Kidney (tissue), 14 donors: ENCODE results near the gene NXF3. TPM values are rescaled to one million over a fixed set of nuclear protein-coding genes. Genes with fewer than 3 reads are reported as not detected.
"Not testable (repeated sequence)": the region's sequence is repeated elsewhere in the genome, so short reads cannot be mapped to it uniquely, and the experiment has no call there.

ENCODE experiments used
- DNase-seq, 5 donors: peaks; one replicate each; pipeline ENCODE4 v3.0.0-alpha.2; 2013 to 2020
- FAIRE-seq: peaks from 2 replicates; lab custom pipeline; 2012; peaks lifted over from hg19 to GRCh38; lab: Jason Lieb, UNC
- H3K27ac ChIP-seq, 2 donors: one replicate each; pipeline ENCODE4 v1.7.0; 2013; ENCODE audit warnings: low read depth in 2 of 2, low read length in 2 of 2, inconsistent platforms in 1 of 2
- H3K27me3 ChIP-seq: one replicate; pipeline ENCODE4 v1.7.1; 2013; ENCODE audit warnings: low read length, inconsistent platforms; ENCODE audit not compliant: control insufficient read depth, insufficient read depth
- H3K36me3 ChIP-seq, 3 donors: one replicate each; pipeline versions ENCODE4 v1.7.0 to v1.7.1; 2013; ENCODE audit warnings: low read length in 3 of 3, control low read depth in 1 of 3, inconsistent platforms in 1 of 3; ENCODE audit not compliant: insufficient read depth in 3 of 3, control insufficient read depth in 2 of 3
- H3K4me1 ChIP-seq, 3 donors: one replicate each; pipeline versions ENCODE4 v1.7.0 to v1.7.1; 2013; ENCODE audit warnings: low read length in 3 of 3, inconsistent platforms in 1 of 3, low read depth in 1 of 3; ENCODE audit not compliant: control insufficient read depth in 2 of 3, insufficient read depth in 2 of 3
- H3K4me3 ChIP-seq, 3 donors: one replicate each; pipeline versions ENCODE4 v1.7.0 to v1.8.1; 2013; ENCODE audit warnings: low read length in 3 of 3, control low read depth in 1 of 3, inconsistent platforms in 1 of 3
- H3K9ac ChIP-seq, 3 donors: one replicate each; pipeline versions ENCODE4 v1.7.0 to v1.7.1; 2013; ENCODE audit warnings: low read length in 3 of 3, control low read depth in 1 of 3, inconsistent platforms in 1 of 3
- H3K9me3 ChIP-seq, 3 donors: one replicate each; pipeline versions ENCODE4 v1.7.0 to v1.7.1; 2013; ENCODE audit warnings: low read length in 3 of 3, control low read depth in 1 of 3, inconsistent platforms in 1 of 3; ENCODE audit not compliant: control insufficient read depth in 2 of 3, insufficient read depth in 1 of 3
- CTCF ChIP-seq: IDR thresholded peaks from 3 replicates; pipeline ENCODE4 v1.5.1; 2012; ENCODE audit warnings: mild to moderate bottlenecking, moderate library complexity, borderline replicate concordance; ENCODE audit not compliant: insufficient read depth; ENCODE audit errors: extremely low read depth
- intact Hi-C: fragments of 100-400 bp; cut with DNase I; formaldehyde crosslinking; loops from one replicate; pipeline ENCODE4 v1.11.1; 2022
- polyA plus RNA-seq: library from polyadenylated mRNA; stranded (reverse); fragments of 350-450 nt; fragmentation: Illumina TruSeq; extraction: RNeasy Lipid Tissue Mini Kit (QIAGEN cat#74804); gene quantifications from one replicate; pipeline ENCODE4 v1.2.3, GENCODE V29; 2014; ENCODE audit warnings: low read depth, low replicate concordance; ENCODE audit not compliant: insufficient read depth
- total RNA-seq: library from RNA; stranded (reverse); fragmentation: NEBNext Ultra II Directional; extraction: Animal tissue kit (Norgen Biotek cat#: 25700); gene quantifications from one replicate; pipeline ENCODE4 v1.2.1, GENCODE V29; 2021
- donor health status: control.
- donor health status: control.
- donor health status: control.
- donor health status: control.
- donor health status: control.
- donor health status: DM: yes; HTN: yes; CAD: no.
- donor health status: Normal renal cell carcinoma (clear cell type).

The NXF3 gene
- total and polyA plus RNA-seq, 2 donors from 2014 or later, result 1.8 to 2.7 TPM

- no peak for TF ChIP-seq CTCF
These were observed 27.8 kb upstream of the NXF3 start for GRCh38 chrX:103120748-103121147.

GRCh38 chrX:103116970-103117369, 24.0 kb upstream of the NXF3 start:
- H3K27ac ChIP-seq, intact Hi-C loops, H3K4me3 ChIP-seq, FAIRE-seq, DNase-seq, H3K9ac ChIP-seq, H3K27me3 ChIP-seq, H3K36me3 ChIP-seq, H3K9me3 ChIP-seq, H3K4me1 ChIP-seq: not testable (repeated sequence)

More at GRCh38 chrX:103120748-103121147, 27.8 kb upstream of the NXF3 start:
- Histone ChIP-seq H3K9ac (no peak overlapping the region), H3K27me3 (no peaks in the 10 kb centered on the region), H3K36me3 (no peaks in the 10 kb centered on the region), H3K4me3 (no peak overlapping the region), H3K27ac (no peak overlapping the region), H3K9me3 (no peaks in the 10 kb centered on the region), H3K4me1 (no peaks in the 10 kb centered on the region)
- intact Hi-C loops, result no loop called here
- DNase-seq (no peak), FAIRE-seq (no peak)

- H3K27ac ChIP-seq, H3K9me3 ChIP-seq, intact Hi-C loops, H3K4me3 ChIP-seq, H3K9ac ChIP-seq, DNase-seq, H3K4me1 ChIP-seq, H3K36me3 ChIP-seq, FAIRE-seq, H3K27me3 ChIP-seq: not testable (repeated sequence)
These were observed 16.6 kb upstream of the NXF3 start for GRCh38 chrX:103109497-103109896.

DNA sequence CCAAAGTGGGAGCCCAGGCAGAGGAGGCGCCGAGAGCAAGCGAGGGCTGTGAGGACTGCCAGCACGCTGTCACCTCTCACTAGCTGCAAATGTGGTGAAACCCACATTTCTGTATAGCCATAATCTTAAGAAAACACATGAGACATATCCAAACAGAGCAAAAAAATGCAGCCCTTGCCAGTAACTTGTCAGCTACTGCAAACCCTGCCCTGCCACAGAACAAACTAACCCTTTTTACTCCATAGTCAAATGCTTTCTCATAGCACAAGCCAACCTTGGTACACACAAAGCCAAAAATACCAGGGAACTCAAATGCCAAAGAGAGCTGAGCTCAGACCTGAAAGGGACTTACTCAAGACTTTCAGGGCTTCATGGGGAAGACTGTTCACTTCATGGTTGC, 14.9 kb upstream of the NXF3 start:
- no peak overlapping the region for H3K4me3 ChIP-seq
- FAIRE-seq (no peak), DNase-seq (no peak)
- no peaks in the 10 kb centered on the region for H3K4me1 ChIP-seq
- no peak overlapping the region for H3K27ac ChIP-seq
- intact Hi-C loops, result no loop called here
- H3K9ac ChIP-seq, result no peak overlapping the region
- no peaks in the 10 kb centered on the region for H3K27me3 ChIP-seq
- H3K9me3 ChIP-seq, result no peaks in the 10 kb centered on the region
- H3K36me3 ChIP-seq, result no peaks in the 10 kb centered on the region
- no peak for TF ChIP-seq CTCF

DNA sequence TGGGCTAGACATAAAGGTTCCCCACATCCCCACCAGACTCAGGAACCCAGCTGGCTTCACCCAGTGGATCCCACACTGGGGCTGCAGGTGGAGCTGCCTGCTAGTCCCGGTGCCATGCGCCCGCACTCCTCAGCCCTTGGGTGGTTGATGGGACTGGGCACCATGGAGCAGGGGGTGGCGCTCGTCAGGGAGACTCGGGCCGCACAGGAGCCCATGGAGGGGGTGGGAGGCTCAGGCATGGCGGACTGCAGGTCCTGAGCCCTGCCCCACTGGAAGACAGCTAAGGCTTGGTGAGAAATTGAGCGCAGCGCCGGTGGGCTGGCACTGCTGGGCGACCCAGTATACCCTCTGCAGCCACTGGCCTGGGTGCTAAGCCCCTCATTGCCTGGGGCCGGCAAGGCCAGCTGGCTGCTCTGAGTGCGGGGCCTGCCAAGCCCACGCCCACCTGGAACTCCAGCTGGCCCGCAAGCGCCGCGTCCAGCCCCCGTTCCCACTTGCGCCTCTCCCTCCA, 14.3 kb upstream of the NXF3 start:
- H3K9me3 ChIP-seq, H3K4me1 ChIP-seq, H3K27ac ChIP-seq, FAIRE-seq, H3K4me3 ChIP-seq, H3K9ac ChIP-seq, intact Hi-C loops, H3K36me3 ChIP-seq, H3K27me3 ChIP-seq, DNase-seq: not testable (repeated sequence)

DNA sequence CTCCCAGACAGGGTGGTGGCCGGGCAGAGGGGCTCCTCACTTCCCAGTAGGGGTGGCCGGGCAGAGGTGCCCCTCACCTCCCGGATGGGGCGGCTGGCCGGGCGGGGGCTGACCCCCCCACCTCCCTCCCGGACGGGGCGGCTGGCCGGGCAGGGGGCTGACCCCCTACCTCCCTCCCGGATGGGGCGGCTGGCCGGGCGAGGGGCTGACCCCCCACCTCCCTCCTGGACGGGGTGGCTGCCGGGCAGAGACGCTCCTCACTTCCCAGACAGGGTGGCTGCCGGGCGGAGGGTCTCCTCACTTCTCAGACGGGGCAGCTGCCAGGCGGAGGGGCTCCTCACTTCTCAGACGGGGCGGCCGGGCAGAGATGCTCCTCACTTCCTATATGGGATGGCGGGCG, 11.4 kb upstream of the NXF3 start:
- H3K4me1 ChIP-seq, H3K36me3 ChIP-seq, H3K4me3 ChIP-seq, H3K9ac ChIP-seq, FAIRE-seq, DNase-seq, intact Hi-C loops, H3K27ac ChIP-seq, H3K27me3 ChIP-seq, H3K9me3 ChIP-seq: not testable (repeated sequence)

GRCh38 chrX:103103866-103104265, 10.9 kb upstream of the NXF3 start:
- intact Hi-C loops, H3K9ac ChIP-seq, H3K27me3 ChIP-seq, H3K4me3 ChIP-seq, FAIRE-seq, H3K36me3 ChIP-seq, H3K4me1 ChIP-seq, H3K27ac ChIP-seq, DNase-seq, H3K9me3 ChIP-seq: not testable (repeated sequence)
